Measurements from ENCODE around the gene CTNNBIP1. TPM values are rescaled to one million over a fixed set of nuclear protein-coding genes. Genes with fewer than 3 reads are reported as not detected.

The CTNNBIP1 gene
- total and polyA plus RNA-seq, 2 donors (not counting 3 experiments of a cell fraction or from before 2014, with no cell fraction given): 26.6 to 31.7 TPM

- Histone ChIP-seq H4K20me1 (replicated peaks; ENCODE audit: control insufficient read depth, extremely low read depth, insufficient read depth, low read length) (no peaks in the 10 kb centered on the region), H3K36me3 (ENCODE audit: control insufficient read depth in 2 of 2, extremely low read depth in 1 of 2, insufficient read depth in 2 of 2, low read length in 2 of 2) (no peaks in the 10 kb centered on the region), H2AFZ (ENCODE audit: low read depth, low read length) (no peak overlapping the region), H3K4me3 (replicated peaks in 1 of 3; ENCODE audit: insufficient read depth in 1 of 3, low read depth in 1 of 3, low read length in 3 of 3) (no peak overlapping the region), H3K4me1 (ENCODE audit: control insufficient read depth, extremely low read depth, insufficient read depth, low read length) (no peaks in the 10 kb centered on the region), H3K9ac (replicated peaks; ENCODE audit: extremely low read depth, insufficient read depth, low read length) (no peak overlapping the region), H3K4me2 (ENCODE audit: insufficient read depth, low read length) (no peak overlapping the region), H3K27me3 (ENCODE audit: control insufficient read depth in 2 of 2, insufficient read depth in 2 of 2, low read length in 2 of 2) (peaks cover 2 to 9% of the 10 kb centered on the region in 2 experiments), H3K27ac (ENCODE audit: insufficient read depth, low read depth, low read length) (no peak overlapping the region), H3K79me2 (ENCODE audit: control insufficient read depth, insufficient read depth, low read length) (no peaks in the 10 kb centered on the region), H3K9me1 (replicated peaks; ENCODE audit: control insufficient read depth, extremely low read depth, insufficient read depth, low read length) (no peaks in the 10 kb centered on the region), H3K9me3 (replicated peaks; ENCODE audit: control insufficient read depth, insufficient read depth, low read length) (no peaks in the 10 kb centered on the region)
- TF ChIP-seq, protein P1, sequence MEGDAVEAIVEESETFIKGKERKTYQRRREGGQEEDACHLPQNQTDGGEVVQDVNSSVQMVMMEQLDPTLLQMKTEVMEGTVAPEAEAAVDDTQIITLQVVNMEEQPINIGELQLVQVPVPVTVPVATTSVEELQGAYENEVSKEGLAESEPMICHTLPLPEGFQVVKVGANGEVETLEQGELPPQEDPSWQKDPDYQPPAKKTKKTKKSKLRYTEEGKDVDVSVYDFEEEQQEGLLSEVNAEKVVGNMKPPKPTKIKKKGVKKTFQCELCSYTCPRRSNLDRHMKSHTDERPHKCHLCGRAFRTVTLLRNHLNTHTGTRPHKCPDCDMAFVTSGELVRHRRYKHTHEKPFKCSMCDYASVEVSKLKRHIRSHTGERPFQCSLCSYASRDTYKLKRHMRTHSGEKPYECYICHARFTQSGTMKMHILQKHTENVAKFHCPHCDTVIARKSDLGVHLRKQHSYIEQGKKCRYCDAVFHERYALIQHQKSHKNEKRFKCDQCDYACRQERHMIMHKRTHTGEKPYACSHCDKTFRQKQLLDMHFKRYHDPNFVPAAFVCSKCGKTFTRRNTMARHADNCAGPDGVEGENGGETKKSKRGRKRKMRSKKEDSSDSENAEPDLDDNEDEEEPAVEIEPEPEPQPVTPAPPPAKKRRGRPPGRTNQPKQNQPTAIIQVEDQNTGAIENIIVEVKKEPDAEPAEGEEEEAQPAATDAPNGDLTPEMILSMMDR (IDR thresholded peaks at IDR 0.05; ENCODE audit: extremely low read depth in 1 of 2, insufficient read depth in 1 of 2, low read depth in 1 of 2, low read length in 2 of 2): no peak
- TF ChIP-seq MYC (IDR thresholded peaks at IDR 0.05; ENCODE audit: low read depth, low read length) (no peak), FOS (IDR thresholded peaks at IDR 0.05; ENCODE audit: borderline replicate concordance, insufficient read depth, low read length) (no peak), POLR2AphosphoS5 (IDR thresholded peaks at IDR 0.05; ENCODE audit: insufficient read depth, low read depth, low read length) (no peak), JUN (IDR thresholded peaks at IDR 0.05; ENCODE audit: borderline replicate concordance, insufficient read depth, insufficient read length, low read depth) (no peak), MAX (IDR thresholded peaks at IDR 0.05; ENCODE audit: insufficient read depth, insufficient read length) (no peak), POLR2A (IDR thresholded peaks at IDR 0.05; ENCODE audit: low read depth, low read length) (no peak), EZH2 (IDR thresholded peaks at IDR 0.05; ENCODE audit: borderline replicate concordance, low read depth, low read length, severe bottlenecking) (no peak), GATA2 (IDR thresholded peaks at IDR 0.05; ENCODE audit: insufficient read depth, insufficient read length, low read depth, low read length) (no peak)
- BruUV-seq (replicated peaks): no TSS peak
- FAIRE-seq (no peak), DNase-seq (ENCODE audit: low read depth, low spot score) (no peak)
- POLR2A ChIA-PET: no interaction called here
- CTCF ChIA-PET: no interaction called here
- intact Hi-C loops (cut with micrococcal nuclease): no loop called here
- dilution Hi-C loops (cut with MboI; ENCODE audit: extremely low pct_ligation_motif_present, low sequenced_read_pairs): no loop called here
Measured at GRCh38 chr1:9920606-9921005, 10.5 kb upstream of the CTNNBIP1 start.
